HEK293 (cell line): Measurements from ENCODE around the gene DCP1A.

Experiments used
- CTCF ChIA-PET: fragments of 350-600 bp; formaldehyde crosslinking; extraction: SDS; loops from one replicate; lab custom pipeline; 2021; ENCODE audit warnings: antibody characterized with exemption; lab: Yijun Ruan, JAX
- POLR2A ChIA-PET: fragments of 300-600 bp; formaldehyde crosslinking; extraction: SDS; loops from one replicate; lab custom pipeline; 2020; ENCODE audit warnings: antibody characterized with exemption, inconsistent platforms; lab: Yijun Ruan, JAX
- H3K27ac ChIP-seq: fragments of 200-500 bp; sonication (Bioruptor generic); 2 replicates; pipeline ENCODE4 v1.5.1; 2014; ENCODE audit warnings: low read depth, low read length, control low read depth, inconsistent platforms; ENCODE audit errors: extremely low read depth
- H3K36me3 ChIP-seq, 2 experiments: fragments of 200-500 bp in 1 of 2; sonication (Bioruptor generic) in 1 of 2; 1 replicate in 1 of 2; 2 replicates in 1 of 2; pipeline ENCODE4 v1.5.1; 2014 to 2017; ENCODE audit warnings: inconsistent platforms in 2 of 2, low read length in 2 of 2; ENCODE audit not compliant: control insufficient read depth in 2 of 2, insufficient read depth in 1 of 2
- H3K4me1 ChIP-seq: fragments of 200-500 bp; sonication (Bioruptor generic); 2 replicates; pipeline ENCODE4 v1.5.1; 2014; ENCODE audit warnings: mild to moderate bottlenecking, low read length, inconsistent platforms; ENCODE audit not compliant: control insufficient read depth, insufficient read depth
- H3K4me3 ChIP-seq: 2 replicates; pipeline ENCODE4 v1.5.1; 2011; ENCODE audit warnings: low read depth, mild to moderate bottlenecking, control low read depth, low read length, moderate library complexity
- H3K9me3 ChIP-seq: fragments of 200-500 bp; sonication (Bioruptor generic); 2 replicates; pipeline ENCODE4 v1.5.1; 2014; ENCODE audit warnings: low read depth, low read length, inconsistent platforms; ENCODE audit not compliant: control insufficient read depth, insufficient read depth
- EGR2 ChIP-seq: fragments of 450-650 bp; formaldehyde crosslinking; IDR thresholded peaks from 2 replicates; pipeline ENCODE4 v1.5.1; 2016; ENCODE audit warnings: low read depth, missing biosample characterization, missing genetic modification characterization
- GLIS2 ChIP-seq: fragments of 450-650 bp; formaldehyde crosslinking; IDR thresholded peaks from 2 replicates; pipeline ENCODE4 v1.5.1; 2016; ENCODE audit warnings: missing biosample characterization, missing genetic modification characterization
- KLF9 ChIP-seq: fragments of 450-650 bp; formaldehyde crosslinking; IDR thresholded peaks from 2 replicates; pipeline ENCODE4 v1.5.1; 2016; ENCODE audit warnings: missing biosample characterization, missing genetic modification characterization, low read depth
- PRDM4 ChIP-seq: fragments of 450-650 bp; formaldehyde crosslinking; IDR thresholded peaks from 2 replicates; pipeline ENCODE4 v1.5.1; 2017; ENCODE audit warnings: missing biosample characterization, missing genetic modification characterization
- SP2 ChIP-seq: fragments of 450-650 bp; formaldehyde crosslinking; IDR thresholded peaks from 2 replicates; pipeline ENCODE4 v1.5.1; 2016; ENCODE audit warnings: missing biosample characterization, missing genetic modification characterization
- ZBTB10 ChIP-seq: fragments of 450-650 bp; formaldehyde crosslinking; IDR thresholded peaks from 2 replicates; pipeline ENCODE4 v1.5.1; 2016; ENCODE audit warnings: missing biosample characterization, missing genetic modification characterization
- ZBTB20 ChIP-seq: fragments of 450-650 bp; formaldehyde crosslinking; IDR thresholded peaks from 2 replicates; pipeline ENCODE4 v1.5.1; 2016; ENCODE audit warnings: missing biosample characterization, missing genetic modification characterization
- ZBTB26 ChIP-seq: fragments of 450-650 bp; formaldehyde crosslinking; optimal IDR thresholded peaks from 2 replicates; pipeline ENCODE3; 2016; ENCODE audit warnings: missing biosample characterization, mild to moderate bottlenecking, missing genetic modification characterization
- ZFP37 ChIP-seq: fragments of 450-650 bp; formaldehyde crosslinking; IDR thresholded peaks from 2 replicates; pipeline ENCODE4 v1.5.1; 2016; ENCODE audit warnings: missing biosample characterization, missing genetic modification characterization
- ZFP41 ChIP-seq: fragments of 450-650 bp; formaldehyde crosslinking; IDR thresholded peaks from 2 replicates; pipeline ENCODE4 v1.5.1; 2016; ENCODE audit warnings: missing biosample characterization, missing genetic modification characterization, borderline replicate concordance
- ZNF132 ChIP-seq: fragments of 450-650 bp; formaldehyde crosslinking; IDR thresholded peaks from 2 replicates; pipeline ENCODE4 v1.5.1; 2017; ENCODE audit warnings: missing biosample characterization, missing genetic modification characterization, borderline replicate concordance
- ZNF138 ChIP-seq: fragments of 450-650 bp; formaldehyde crosslinking; IDR thresholded peaks from 2 replicates; pipeline ENCODE4 v1.5.1; 2016; ENCODE audit warnings: missing biosample characterization, missing genetic modification characterization, borderline replicate concordance
- ZNF211 ChIP-seq: fragments of 450-650 bp; formaldehyde crosslinking; IDR thresholded peaks from 2 replicates; pipeline ENCODE4 v1.5.1; 2016; ENCODE audit warnings: low read depth, missing biosample characterization, missing genetic modification characterization
- ZNF223 ChIP-seq: fragments of 450-650 bp; formaldehyde crosslinking; IDR thresholded peaks from 2 replicates; pipeline ENCODE4 v1.5.1; 2016; ENCODE audit warnings: missing biosample characterization, missing genetic modification characterization
- ZNF24 ChIP-seq: fragments of 450-650 bp; formaldehyde crosslinking; IDR thresholded peaks from 2 replicates; pipeline ENCODE4 v1.5.1; 2016; ENCODE audit warnings: missing biosample characterization, missing genetic modification characterization
- ZNF341 ChIP-seq: fragments of 450-650 bp; formaldehyde crosslinking; IDR thresholded peaks from 2 replicates; pipeline ENCODE4; 2016; ENCODE audit warnings: low read depth, missing biosample characterization, missing genetic modification characterization
- ZNF354C ChIP-seq: fragments of 450-650 bp; formaldehyde crosslinking; IDR thresholded peaks from 2 replicates; pipeline ENCODE4 v1.5.1; 2016; ENCODE audit warnings: missing biosample characterization, missing genetic modification characterization, low read depth, borderline replicate concordance
- ZNF449 ChIP-seq: fragments of 450-650 bp; formaldehyde crosslinking; IDR thresholded peaks from 2 replicates; pipeline ENCODE4 v1.5.1; 2017; ENCODE audit warnings: missing biosample characterization, mild to moderate bottlenecking, missing genetic modification characterization, moderate library complexity
- ZNF558 ChIP-seq: fragments of 450-650 bp; formaldehyde crosslinking; IDR thresholded peaks from 2 replicates; pipeline ENCODE4 v1.5.1; 2016; ENCODE audit warnings: missing biosample characterization, missing genetic modification characterization
- ZNF585B ChIP-seq: fragments of 450-650 bp; formaldehyde crosslinking; IDR thresholded peaks from 2 replicates; pipeline ENCODE4 v1.5.1; 2016; ENCODE audit warnings: missing biosample characterization, missing genetic modification characterization
- ZNF600 ChIP-seq: fragments of 450-650 bp; formaldehyde crosslinking; IDR thresholded peaks from 2 replicates; pipeline ENCODE4 v1.5.1; 2016; ENCODE audit warnings: missing biosample characterization, missing genetic modification characterization
- ZNF621 ChIP-seq: fragments of 450-650 bp; formaldehyde crosslinking; IDR thresholded peaks from 2 replicates; pipeline ENCODE4 v1.5.1; 2017; ENCODE audit warnings: missing biosample characterization, missing genetic modification characterization
- ZNF704 ChIP-seq: fragments of 450-650 bp; formaldehyde crosslinking; IDR thresholded peaks from 2 replicates; pipeline ENCODE4 v1.5.1; 2016; ENCODE audit warnings: missing biosample characterization, missing genetic modification characterization
- ZSCAN16 ChIP-seq: fragments of 450-650 bp; formaldehyde crosslinking; IDR thresholded peaks from 2 replicates; pipeline ENCODE4 v1.5.1; 2016; ENCODE audit warnings: missing biosample characterization, missing genetic modification characterization
- ZXDB ChIP-seq: fragments of 450-650 bp; formaldehyde crosslinking; IDR thresholded peaks from 2 replicates; pipeline ENCODE4 v1.5.1; 2016; ENCODE audit warnings: missing biosample characterization, missing genetic modification characterization

The DCP1A gene

GRCh38 chr3:53342353-53342752, 5.0 kb downstream of the DCP1A start:
- H3K36me3 ChIP-seq: peaks cover 24 to 65% of the 10 kb centered on the region in 2 experiments
- ChIA-PET CTCF (interaction anchor here (0.7 kb wide), 1 partner anchor 662 kb away, joined by 3 read pairs; no protein-coding TSS in a partner anchor), POLR2A (no interaction called here)
- no peak overlapping the region for H3K4me3 ChIP-seq
- H3K9me3 ChIP-seq: no peaks in the 10 kb centered on the region
- TF ChIP-seq ZNF341: no peak
- TF ChIP-seq ZNF354C (tag by site-specific recombination): no peak
- no peak for TF ChIP-seq ZNF24 (tag by site-specific recombination)
- TF ChIP-seq ZNF449 (tag by site-specific recombination): no peak
- no peak for TF ChIP-seq ZFP37
- TF ChIP-seq ZFP41 (tag by site-specific recombination): no peak
- no peak for TF ChIP-seq ZXDB
- no peak for TF ChIP-seq ZNF558 (tag by site-specific recombination)
- TF ChIP-seq PRDM4 (tag by site-specific recombination): no peak
- TF ChIP-seq SP2 (tag by site-specific recombination): no peak
- TF ChIP-seq ZSCAN16 (tag by site-specific recombination): no peak
- TF ChIP-seq ZBTB20 (tag by site-specific recombination): no peak
- TF ChIP-seq ZBTB26 (tag by site-specific recombination): no peak
- no peak for TF ChIP-seq ZNF600 (tag by site-specific recombination)
- no peak for TF ChIP-seq EGR2 (tag by site-specific recombination)
- no peak for TF ChIP-seq ZNF138 (tag by site-specific recombination)
- TF ChIP-seq ZNF621 (tag by site-specific recombination): no peak
- no peak for TF ChIP-seq ZNF211 (tag by site-specific recombination)
- no peak for TF ChIP-seq KLF9
- H3K27ac ChIP-seq: no peak overlapping the region
- H3K4me1 ChIP-seq: no peaks in the 10 kb centered on the region

GRCh38 chr3:53337167-53337940, 10.0 kb downstream of the DCP1A start:
- Histone ChIP-seq H3K36me3 (peaks cover 35 to 72% of the 10 kb centered on the region in 2 experiments), H3K4me3 (no peak overlapping the region), H3K27ac (no peak overlapping the region), H3K9me3 (no peaks in the 10 kb centered on the region), H3K4me1 (no peaks in the 10 kb centered on the region)
- ChIA-PET CTCF (interaction anchor here (0.9 kb wide), 1 partner anchor 9 kb away, joined by 3 read pairs; no protein-coding TSS in a partner anchor), POLR2A (no interaction called here)
- TF ChIP-seq ZNF621 (tag by site-specific recombination): no peak
- no peak for TF ChIP-seq ZNF132 (tag by site-specific recombination)
- TF ChIP-seq ZNF585B: no peak
- no peak for TF ChIP-seq GLIS2
- TF ChIP-seq ZNF24 (tag by site-specific recombination): no peak
- no peak for TF ChIP-seq ZNF223 (tag by site-specific recombination)
- no peak for TF ChIP-seq KLF9
- no peak for TF ChIP-seq ZNF704 (tag by site-specific recombination)
- TF ChIP-seq ZBTB10 (tag by site-specific recombination): no peak
